Ammon's horn (tissue), 1 donor: ENCODE results near the gene KANSL1.

Source experiments
- DNase-seq: peaks from one replicate; pipeline ENCODE4 v3.0.0-alpha.2; 2016; ENCODE audit warnings: low spot score

Gene KANSL1

GRCh38 chr17:46167267-46167666, 26.0 kb downstream of the KANSL1 start:
- DNase-seq = no peak

DNA sequence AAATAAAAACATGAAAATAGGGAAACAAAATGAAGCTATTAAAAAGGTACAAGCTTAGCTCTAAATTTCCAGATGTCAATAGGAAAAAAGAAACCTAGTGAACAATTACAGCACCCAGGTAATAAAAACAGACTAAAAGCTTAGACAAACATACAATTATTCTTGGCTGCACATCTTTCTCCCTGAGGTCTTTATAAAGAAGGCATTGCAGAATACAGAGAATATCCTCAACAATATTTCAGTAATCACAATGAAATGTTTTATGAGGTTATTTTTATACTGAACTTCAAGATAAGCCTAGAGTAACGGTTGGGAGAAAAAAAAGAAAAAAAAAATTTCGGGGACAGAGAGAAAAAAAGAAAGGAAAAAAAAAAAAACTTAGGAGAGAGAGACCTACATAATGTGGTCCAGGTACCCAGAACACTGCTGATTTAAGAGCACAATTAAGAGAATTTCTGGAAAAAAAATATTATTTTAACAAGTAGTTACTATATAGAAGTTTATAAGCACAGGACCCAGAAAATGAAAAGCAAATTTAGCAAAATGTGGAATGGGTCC, 26.5 kb downstream of the KANSL1 start:
- DNase-seq = no peak

DNA sequence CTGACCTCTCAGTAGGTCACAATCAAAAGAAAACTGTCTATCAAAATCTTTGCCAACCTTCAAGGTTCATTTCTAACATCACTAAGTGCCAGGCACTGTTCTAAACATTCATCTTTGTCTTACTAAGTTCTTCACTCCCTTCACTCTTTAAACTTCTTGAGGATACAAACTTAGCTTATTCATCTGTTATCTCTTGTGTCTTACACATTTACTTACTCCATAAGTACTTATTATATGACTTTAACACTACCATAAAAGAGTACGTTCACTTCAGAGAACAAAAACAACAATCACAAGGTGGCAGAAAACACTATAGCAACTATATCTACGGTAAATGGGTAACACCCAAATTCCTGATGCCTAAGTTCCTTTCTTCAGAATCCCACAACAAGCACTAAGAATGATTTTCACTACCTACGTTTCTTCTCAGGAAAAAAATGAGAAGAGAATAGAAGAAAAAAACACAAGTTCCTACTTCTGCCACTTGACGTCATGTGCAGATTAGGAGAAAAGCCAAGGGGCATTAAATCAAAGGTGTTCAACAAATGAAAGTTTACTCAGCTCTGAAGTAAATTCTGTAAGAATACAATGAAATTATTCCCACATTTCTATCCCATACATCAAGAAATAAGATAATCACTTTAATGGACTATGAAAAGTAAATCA, 29.2 kb downstream of the KANSL1 start:
- no peak for DNase-seq

GRCh38 chr17:46163316-46163715, 29.9 kb downstream of the KANSL1 start:
- DNase-seq = no peak

DNA sequence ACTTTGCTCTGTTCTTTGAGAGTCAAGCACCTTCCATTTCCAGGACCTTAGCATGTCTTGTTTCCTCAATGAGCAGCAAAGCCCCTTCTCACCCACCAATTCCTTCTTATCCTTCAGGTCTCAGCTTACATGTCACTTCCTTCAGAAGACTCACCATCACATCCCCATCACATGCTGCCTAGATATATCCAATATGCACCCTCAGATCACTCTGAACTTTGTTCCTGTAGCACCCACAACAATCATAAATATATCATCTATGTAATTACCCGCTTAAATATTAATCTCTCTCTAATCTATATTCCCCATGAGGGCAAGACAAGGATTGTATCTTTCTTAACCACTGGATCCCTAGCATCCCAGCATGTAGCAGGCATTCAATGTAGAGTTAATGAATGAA, 30.4 kb downstream of the KANSL1 start:
- DNase-seq = no peak

GRCh38 chr17:46160169-46160568, 33.1 kb downstream of the KANSL1 start:
- no peak for DNase-seq

- no peak for DNase-seq
These were observed 33.5 kb downstream of the KANSL1 start for GRCh38 chr17:46159686-46160085.

DNA sequence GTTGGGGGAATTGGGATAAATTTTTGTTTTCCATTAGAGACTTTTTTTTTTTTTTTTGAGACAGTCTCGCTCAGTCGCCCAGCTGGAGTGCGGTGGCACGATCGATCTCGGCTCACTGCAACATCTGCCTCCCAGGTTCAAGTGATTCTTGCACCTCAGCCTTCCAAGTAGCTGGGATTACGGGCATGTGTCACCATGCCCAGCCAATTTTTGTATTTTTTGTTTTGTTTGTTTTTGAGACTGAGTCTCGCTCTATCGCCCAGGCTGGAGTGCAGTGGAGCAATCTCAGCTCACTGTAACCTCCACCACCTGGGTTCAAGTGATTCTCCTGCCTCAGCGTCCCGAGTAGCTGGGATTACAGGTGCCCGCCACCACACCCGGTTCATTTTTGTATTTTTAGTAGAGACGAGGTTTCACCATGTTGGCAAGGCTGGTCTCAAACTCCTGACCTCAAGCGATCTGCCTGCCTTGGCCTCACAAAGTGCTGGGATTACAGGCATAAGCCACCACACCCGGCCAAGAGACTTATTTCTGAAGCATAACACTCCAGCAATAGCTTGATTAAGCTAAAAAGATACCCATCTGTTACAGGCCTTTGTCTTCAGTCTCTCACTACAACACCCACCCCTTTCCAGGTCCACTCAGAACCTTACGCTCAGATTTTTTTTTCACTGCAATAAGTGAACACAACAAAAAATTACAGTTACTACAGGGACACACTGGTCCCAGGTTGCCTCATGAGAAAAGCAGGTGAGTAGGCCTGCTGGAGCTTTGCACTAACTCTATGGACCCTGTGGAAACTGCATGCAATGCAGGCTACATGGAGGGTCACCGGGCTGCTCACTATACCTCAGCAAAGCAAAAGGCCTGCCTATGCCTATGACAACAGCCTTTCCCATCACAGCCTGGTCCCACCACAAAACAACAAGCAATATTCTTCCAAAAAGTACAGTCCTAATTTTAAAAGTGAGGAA, 34.6 kb downstream of the KANSL1 start:
- no peak for DNase-seq

DNA sequence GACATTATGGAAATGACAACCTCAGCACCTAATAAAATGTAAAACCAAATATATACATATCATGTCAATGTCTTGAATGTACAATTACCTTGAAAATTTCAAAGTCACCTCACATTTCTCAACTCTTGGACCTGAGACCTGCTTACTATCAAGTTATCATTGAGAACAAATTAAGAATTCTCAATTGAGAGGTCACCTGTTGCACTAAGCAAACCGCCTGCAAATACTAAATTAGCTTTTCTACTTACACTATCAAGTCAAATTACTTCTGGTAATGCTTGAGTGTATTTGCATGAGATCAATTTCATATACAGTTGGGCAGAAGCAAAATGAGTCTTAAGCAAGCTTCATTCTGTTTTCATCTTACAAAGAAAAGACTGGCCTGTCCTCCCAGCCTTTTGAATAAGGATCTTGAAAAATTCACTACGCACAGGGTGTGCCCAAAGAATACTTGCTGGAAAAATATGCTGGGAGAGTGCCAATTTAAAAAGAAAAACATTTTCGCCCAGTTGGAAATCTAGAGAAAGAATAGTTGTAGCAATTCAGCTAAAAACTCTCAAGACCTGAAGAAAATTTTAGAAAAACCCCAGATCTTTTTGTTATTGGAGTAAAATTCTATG, 35.7 kb downstream of the KANSL1 start:
- no peak for DNase-seq

- DNase-seq = no peak
These were observed 38.9 kb downstream of the KANSL1 start for GRCh38 chr17:46154151-46154816.

GRCh38 chr17:46152423-46152822, 40.8 kb downstream of the KANSL1 start:
- no peak for DNase-seq

GRCh38 chr17:46151762-46152161, 41.5 kb downstream of the KANSL1 start:
- no peak for DNase-seq

GRCh38 chr17:46150216-46150963, 42.8 kb downstream of the KANSL1 start:
- DNase-seq = no peak

- DNase-seq = no peak
These were observed 45.0 kb downstream of the KANSL1 start for GRCh38 chr17:46148247-46148646.

- DNase-seq = no peak
These were observed 45.9 kb downstream of the KANSL1 start for GRCh38 chr17:46147296-46147695.

- no peak for DNase-seq
These were observed 49.0 kb downstream of the KANSL1 start for GRCh38 chr17:46144246-46144645.

DNA sequence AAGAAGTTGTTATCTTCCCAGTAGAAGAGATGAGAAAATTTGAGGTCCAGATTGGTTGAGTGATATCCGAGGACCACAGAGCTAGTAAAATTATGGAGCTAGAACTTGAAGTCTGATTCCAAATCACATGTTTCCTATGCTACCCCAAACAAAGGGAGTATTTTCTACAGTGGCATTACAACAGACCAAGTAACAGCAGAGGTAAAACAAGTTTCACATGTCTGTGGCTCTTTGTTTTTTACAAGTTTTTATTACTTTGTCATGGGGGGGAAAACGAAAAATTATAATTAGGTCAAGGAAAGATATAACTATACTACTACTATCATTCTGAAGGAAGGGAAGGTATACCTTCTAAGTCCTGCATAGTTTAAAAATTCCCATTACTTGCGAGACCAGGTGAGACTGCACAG, 49.4 kb downstream of the KANSL1 start:
- no peak for DNase-seq

- no peak for DNase-seq
These were observed 51.6 kb downstream of the KANSL1 start for GRCh38 chr17:46141645-46142044.

- DNase-seq = no peak
These were observed 52.5 kb downstream of the KANSL1 start for GRCh38 chr17:46140645-46141197.

GRCh38 chr17:46139432-46140210, 53.6 kb downstream of the KANSL1 start:
- no peak for DNase-seq
